K562 (cell line): ENCODE results near the gene EBNA1BP2. TPM values are rescaled to one million over a fixed set of nuclear protein-coding genes. Genes with fewer than 3 reads are reported as not detected.

ENCODE experiments used
- ATAC-seq: fragments of 200-7000 bp; cut with Tn5 transposase; 3 replicates; pipeline ENCODE4 v1.9.1; 2020; ENCODE audit warnings: moderate library complexity
- BruUV-seq: library from RNA; stranded (reverse); fragments of 400-500 nt; replicated peaks from 2 replicates; lab custom pipeline; 2021; lab: Mats Ljungman, UMichigan
- CTCF ChIA-PET: fragments of 300-600 bp; formaldehyde crosslinking; extraction: SDS; loops from one replicate; lab custom pipeline; 2021; ENCODE audit warnings: low intra/inter-chr PET ratio; lab: Yijun Ruan, JAX
- POLR2A ChIA-PET: fragments of 300-600, 350-650 bp; sonication (Branson Sonifier 250); formaldehyde crosslinking; extraction: SDS; loops from one replicate; lab custom pipeline; 2021; ENCODE audit warnings: antibody characterized with exemption, inconsistent platforms; lab: Yijun Ruan, JAX
- DNase-seq, 4 experiments: peaks; one replicate each; pipeline versions ENCODE4 v3.0.0 to v3.0.0-alpha.2; 2011 to 2018; ENCODE audit warnings: low spot score in 3 of 4, mixed read lengths in 3 of 4; ENCODE audit errors: extremely low read depth in 1 of 4
- FAIRE-seq: peaks from 2 replicates; lab custom pipeline; 2011; peaks lifted over from hg19 to GRCh38; lab: Jason Lieb, UNC
- H2AFZ ChIP-seq: 2 replicates; pipeline ENCODE4 v1.6.0; 2011; ENCODE audit warnings: low read depth, low read length, control low read depth, inconsistent platforms
- H3K27ac ChIP-seq: fragments of 200-600 bp; 3 replicates; pipeline ENCODE4 v1.8.0; 2011; ENCODE audit warnings: low read depth, mild to moderate bottlenecking, control low read depth, inconsistent platforms, low read length, moderate library complexity, mixed read lengths; ENCODE audit errors: extremely low read depth
- H3K27me3 ChIP-seq, 2 experiments: fragments of 300-600 bp in 1 of 2; 2 replicates in 1 of 2; 3 replicates in 1 of 2; pipeline versions ENCODE4 v1.6.0 to v1.8.0; 2011; ENCODE audit warnings: inconsistent platforms in 2 of 2, low read length in 2 of 2, mild to moderate bottlenecking in 1 of 2, mixed read lengths in 1 of 2, moderate library complexity in 1 of 2; ENCODE audit not compliant: control insufficient read depth in 2 of 2, insufficient read depth in 2 of 2
- H3K36me3 ChIP-seq: fragments of 300-600 bp; 3 replicates; pipeline ENCODE4 v1.8.0; 2011; ENCODE audit warnings: mild to moderate bottlenecking, low read length, inconsistent platforms; ENCODE audit not compliant: control insufficient read depth, insufficient read depth
- H3K4me1 ChIP-seq, 2 experiments: fragments of 200-600 bp in 1 of 2; replicated peaks in 1 of 2; 2 replicates in 1 of 2; 3 replicates in 1 of 2; pipeline versions ENCODE4 v1.5.1 to v1.8.0; 2011; ENCODE audit warnings: inconsistent platforms in 2 of 2, low read length in 2 of 2, mild to moderate bottlenecking in 1 of 2, mixed read lengths in 1 of 2, moderate library complexity in 1 of 2; ENCODE audit not compliant: control insufficient read depth in 2 of 2, insufficient read depth in 2 of 2
- H3K4me2 ChIP-seq: 2 replicates; pipeline ENCODE4 v1.6.1; 2011; ENCODE audit warnings: low read length, control low read depth, inconsistent platforms, mixed read lengths; ENCODE audit not compliant: insufficient read depth
- H3K4me3 ChIP-seq: fragments of 200-600 bp; sonication (generic), shearing (Covaris generic); 2 replicates; pipeline ENCODE4 v1.5.1; 2016; ENCODE audit warnings: control low read depth, inconsistent platforms
- H3K79me2 ChIP-seq: fragments of 200-600 bp; 3 replicates; pipeline ENCODE4 v1.8.0; 2011; ENCODE audit warnings: low read length, inconsistent platforms; ENCODE audit not compliant: control insufficient read depth, insufficient read depth
- H3K9ac ChIP-seq, 2 experiments: 2 replicates each; pipeline versions ENCODE4 v1.6.0 to v1.6.1; 2011; ENCODE audit warnings: low read depth in 2 of 2, low read length in 2 of 2, control low read depth in 1 of 2, inconsistent platforms in 1 of 2, mild to moderate bottlenecking in 1 of 2, mixed read lengths in 1 of 2; ENCODE audit not compliant: insufficient read depth in 1 of 2
- H3K9me1 ChIP-seq: one replicate; pipeline ENCODE4 v1.6.0; 2011; ENCODE audit warnings: inconsistent platforms, mild to moderate bottlenecking, low read length, moderate library complexity; ENCODE audit not compliant: control insufficient read depth, insufficient read depth
- H3K9me3 ChIP-seq: replicated peaks from 2 replicates; pipeline ENCODE4 v1.5.1; 2011; ENCODE audit warnings: low read depth, low read length, inconsistent platforms; ENCODE audit not compliant: control insufficient read depth, insufficient read depth
- H4K20me1 ChIP-seq: replicated peaks from 2 replicates; pipeline ENCODE4 v1.6.1; 2011; ENCODE audit warnings: low read length, inconsistent platforms, mixed read lengths; ENCODE audit not compliant: control insufficient read depth, insufficient read depth
- BRD4 ChIP-seq: fragments of 200-600 bp; sonication (generic); IDR thresholded peaks from 2 replicates; pipeline ENCODE4 v1.6.1; 2017; ENCODE audit warnings: inconsistent platforms
- FOXA3 ChIP-seq, 2 experiments: fragments of 450-650 bp in 1 of 2; sonication (generic) in 1 of 2; formaldehyde crosslinking; IDR thresholded peaks in 1 of 2; conservative IDR thresholded peaks in 1 of 2; 2 replicates each; pipeline versions ENCODE4 v1.4.0 to v1.8.0; 2020 to 2022; ENCODE audit warnings: mild to moderate bottlenecking in 2 of 2, missing genetic modification reagents in 1 of 2
- FOXJ3 ChIP-seq: sonication (generic); formaldehyde crosslinking; IDR thresholded peaks from 2 replicates; pipeline ENCODE4 v1.4.0; 2020; ENCODE audit warnings: mild to moderate bottlenecking, missing genetic modification reagents
- MEF2D ChIP-seq: conservative IDR thresholded peaks from 2 replicates; pipeline ENCODE4 v1.6.1; 2016; ENCODE audit warnings: low read depth, missing genetic modification characterization, missing compliant biosample characterization
- MTF1 ChIP-seq: fragments of 250-450 bp; sonication (Bioruptor Pico); IDR thresholded peaks from 2 replicates; pipeline ENCODE4 v1.9.0; 2021; ENCODE audit warnings: moderate library complexity, mild to moderate bottlenecking, inconsistent platforms, borderline replicate concordance
- MYBL2 ChIP-seq, 2 experiments: fragments of 450-650 bp in 1 of 2; sonication (generic) in 1 of 2; formaldehyde crosslinking in 1 of 2; IDR thresholded peaks; 2 replicates each; pipeline versions ENCODE4 v1.6.1 to v1.8.1; 2017 to 2022; ENCODE audit warnings: borderline replicate concordance in 1 of 2, inconsistent platforms in 1 of 2, low read depth in 1 of 2, mild to moderate bottlenecking in 1 of 2, missing genetic modification reagents in 1 of 2, moderate library complexity in 1 of 2
- MYNN ChIP-seq, 2 experiments: sonication (generic); formaldehyde crosslinking in 1 of 2; IDR thresholded peaks; 2 replicates each; pipeline versions ENCODE4 v1.5.0 to v1.6.1; 2016 to 2020; ENCODE audit warnings: antibody characterized with exemption in 1 of 2, missing genetic modification reagents in 1 of 2
- NCOA6 ChIP-seq: fragments of 450-650 bp; IDR thresholded peaks from 2 replicates; pipeline ENCODE4 v1.6.1; 2017; ENCODE audit warnings: mild to moderate bottlenecking
- PHF8 ChIP-seq: fragments of 200-600 bp; sonication (generic); IDR thresholded peaks from 2 replicates; pipeline ENCODE4 v1.6.1; 2012; ENCODE audit warnings: mixed run types, mild to moderate bottlenecking, inconsistent platforms, low read length, moderate library complexity, borderline replicate concordance
- PTBP1 ChIP-seq: fragments of 200-400 bp; formaldehyde crosslinking; IDR thresholded peaks from 2 replicates; pipeline ENCODE4 v1.6.1; 2017; ENCODE audit warnings: low read depth, low read length
- RBFOX2 ChIP-seq: fragments of 200-400 bp; formaldehyde crosslinking; IDR thresholded peaks from 2 replicates; pipeline ENCODE4 v1.6.1; 2017; ENCODE audit warnings: low read depth, mild to moderate bottlenecking, low read length, moderate library complexity
- YBX1 ChIP-seq: fragments of 450-650 bp; IDR thresholded peaks from 2 replicates; pipeline ENCODE4 v1.7.1; 2016; ENCODE audit warnings: mild to moderate bottlenecking
- ZNF830 ChIP-seq: fragments of 250-450 bp; sonication (Bioruptor Pico); IDR thresholded peaks from 2 replicates; pipeline ENCODE4 v1.5.0; 2021; ENCODE audit warnings: mild to moderate bottlenecking
- WGBS: fragments of 100-300 bp; shearing (Covaris generic); methylation state at CpG from one replicate; pipeline ENCODE4 v1.1.6; 2016; ENCODE audit warnings: low coverage, mixed read lengths; ENCODE audit not compliant: insufficient coverage; ENCODE audit errors: missing lambda C conversion rate; 5-methylcytosine and 5-hydroxymethylcytosine counted together
- in situ Hi-C: fragments of 300-500 bp; cut with MboI; formaldehyde crosslinking; loops from 4 replicates; pipeline ENCODE4 v1.15.0; 2018; ENCODE audit warnings: inconsistent platforms, mixed read lengths
- intact Hi-C: fragments of 100-400 bp; cut with micrococcal nuclease; formaldehyde crosslinking; loops from 2 replicates; pipeline ENCODE4 v1.14.2; 2022
- polyA plus RNA-seq, 8 experiments: library from polyadenylated mRNA; depleted of rRNA in 4 of 8; stranded (reverse) in 5 of 8; unstranded in 3 of 8; fragments of >200 nt; fragmentation: Nextera tagmentation in 2 of 8; fragmentation: Illumina TruSeq in 1 of 8; extraction: Ambion mirVana in 2 of 8; extraction: Trizol in 1 of 8; gene quantifications; 2 replicates each; pipeline versions ENCODE4 v1.2.1 to v1.2.3, GENCODE V29; 2011 to 2014; ENCODE audit warnings: inconsistent platforms in 1 of 8, missing spikeins in 1 of 8
- total RNA-seq, 7 experiments: library from RNA; depleted of rRNA in 6 of 7; stranded (reverse); fragments of >200 nt in 6 of 7; fragmentation: Illumina TruSeq in 2 of 7; extraction: Trizol in 2 of 7; gene quantifications; 2 replicates each; pipeline versions ENCODE4 v1.2.1 to v1.2.3, GENCODE V29; 2011 to 2021; ENCODE audit warnings: low replicate concordance in 1 of 7
- TF ChIP-seq, protein P1 (sequence below): fragments of 450-650 bp; IDR thresholded peaks from 2 replicates; pipeline ENCODE4 v1.6.1; 2016

EBNA1BP2 gene
- total and polyA plus RNA-seq, 9 of the 15 experiments (the other 6 are each of a cell fraction or from before 2014, with no cell fraction given) = 95.2 to 349 (median 249) TPM

- H3K9me3 ChIP-seq = no peaks in the 10 kb centered on the region
- no peaks in the 10 kb centered on the region for H3K27me3 ChIP-seq
- peaks cover 0 to 9% of the 10 kb centered on the region in 2 experiments; a peak in 3 of 5 replicates for H3K4me1 ChIP-seq
- TF ChIP-seq, protein P1, sequence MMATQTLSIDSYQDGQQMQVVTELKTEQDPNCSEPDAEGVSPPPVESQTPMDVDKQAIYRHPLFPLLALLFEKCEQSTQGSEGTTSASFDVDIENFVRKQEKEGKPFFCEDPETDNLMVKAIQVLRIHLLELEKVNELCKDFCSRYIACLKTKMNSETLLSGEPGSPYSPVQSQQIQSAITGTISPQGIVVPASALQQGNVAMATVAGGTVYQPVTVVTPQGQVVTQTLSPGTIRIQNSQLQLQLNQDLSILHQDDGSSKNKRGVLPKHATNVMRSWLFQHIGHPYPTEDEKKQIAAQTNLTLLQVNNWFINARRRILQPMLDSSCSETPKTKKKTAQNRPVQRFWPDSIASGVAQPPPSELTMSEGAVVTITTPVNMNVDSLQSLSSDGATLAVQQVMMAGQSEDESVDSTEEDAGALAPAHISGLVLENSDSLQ = no peak
- TF ChIP-seq PTBP1 (no peak), BRD4 (no peak), MEF2D (tag) (no peak), FOXJ3 (CRISPR knock-in tag) (no peak), PHF8 (no peak), YBX1 (no peak), MTF1 (no peak), MYNN (IDR thresholded peaks at IDR 0.05) (no peak), MYNN (CRISPR knock-in tag; IDR thresholded peaks at IDR 0.05) (no peak), FOXA3 (CRISPR knock-in tag; conservative IDR thresholded peaks at IDR 0.05 in 1 of 2, IDR thresholded peaks at IDR 0.05 in 1 of 2) (no peak), ZNF830 (CRISPR knock-in tag) (no peak), MYBL2 (IDR thresholded peaks at IDR 0.05; ENCODE audit: low read depth) (no peak), MYBL2 (CRISPR knock-in tag; IDR thresholded peaks at IDR 0.05; ENCODE audit: borderline replicate concordance) (no peak), NCOA6 (no peak), RBFOX2 (no peak)
- in situ Hi-C loops = no loop called here
- no peak overlapping the region for H3K9ac ChIP-seq
- no peak overlapping the region for H2AFZ ChIP-seq
- H3K79me2 ChIP-seq = no peaks in the 10 kb centered on the region
- H4K20me1 ChIP-seq = no peaks in the 10 kb centered on the region
- no peak overlapping the region for H3K4me3 ChIP-seq
- no peak overlapping the region for H3K4me2 ChIP-seq
- BruUV-seq = no TSS peak
- FAIRE-seq = no peak
- ChIA-PET POLR2A (no interaction called here), CTCF (no interaction called here)
- DNase-seq = no peak
- no peak for ATAC-seq
- WGBS = 0% methylated on average over 1 of the region's 1 CpG
- intact Hi-C loops = no loop called here
- H3K36me3 ChIP-seq = no peaks in the 10 kb centered on the region
- H3K27ac ChIP-seq = no peak overlapping the region
- no peaks in the 10 kb centered on the region for H3K9me1 ChIP-seq
Measured at GRCh38 chr1:43123031-43123430, 49.1 kb downstream of the EBNA1BP2 start.
